GM18858 (cell line): Measurements from ENCODE around the gene GNAS.

Source experiments
- ATAC-seq: cut with Tn5 transposase; IDR thresholded peaks from one replicate; pipeline ENCODE4 v1.9.1; 2021; ENCODE audit not compliant: unreplicated experiment

GNAS gene

GRCh38 chr20:58851969-58852458 lies 502 bp upstream of the GNAS start:
- ATAC-seq, result no peak

DNA sequence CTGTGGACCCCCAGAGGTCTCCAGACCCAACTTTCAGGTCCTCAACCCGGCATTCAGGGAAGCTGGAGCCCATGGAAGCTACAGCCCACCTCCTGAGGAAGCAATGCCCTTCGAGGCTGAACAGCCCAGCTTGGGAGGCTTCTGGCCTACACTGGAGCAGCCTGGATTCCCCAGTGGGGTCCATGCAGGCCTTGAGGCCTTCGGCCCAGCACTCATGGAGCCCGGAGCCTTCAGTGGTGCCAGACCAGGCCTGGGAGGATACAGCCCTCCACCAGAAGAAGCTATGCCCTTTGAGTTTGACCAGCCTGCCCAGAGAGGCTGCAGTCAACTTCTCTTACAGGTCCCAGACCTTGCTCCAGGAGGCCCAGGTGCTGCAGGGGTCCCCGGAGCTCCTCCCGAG lies 950 bp downstream of the GNAS start:
- ATAC-seq, result no peak

DNA sequence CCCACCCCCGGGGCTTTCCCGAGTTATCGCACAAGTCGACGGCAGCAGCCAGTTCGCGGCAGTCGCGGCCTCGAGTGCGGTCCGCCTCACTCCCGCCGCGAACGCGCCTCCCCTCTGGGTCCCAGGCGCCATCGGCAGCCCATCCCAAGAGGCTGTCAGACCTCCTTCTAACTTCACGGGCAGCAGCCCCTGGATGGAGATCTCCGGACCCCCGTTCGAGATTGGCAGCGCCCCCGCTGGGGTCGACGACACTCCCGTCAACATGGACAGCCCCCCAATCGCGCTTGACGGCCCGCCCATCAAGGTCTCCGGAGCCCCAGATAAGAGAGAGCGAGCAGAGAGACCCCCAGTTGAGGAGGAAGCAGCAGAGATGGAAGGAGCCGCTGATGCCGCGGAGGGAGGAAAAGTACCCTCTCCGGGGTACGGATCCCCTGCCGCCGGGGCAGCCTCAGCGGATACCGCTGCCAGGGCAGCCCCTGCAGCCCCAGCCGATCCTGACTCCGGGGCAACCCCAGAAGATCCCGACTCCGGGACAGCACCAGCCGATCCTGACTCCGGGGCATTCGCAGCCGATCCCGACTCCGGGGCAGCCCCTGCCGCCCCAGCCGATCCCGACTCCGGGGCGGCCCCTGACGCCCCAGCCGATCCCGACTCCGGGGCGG lies 1.6 kb downstream of the GNAS start:
- no peak for ATAC-seq

DNA sequence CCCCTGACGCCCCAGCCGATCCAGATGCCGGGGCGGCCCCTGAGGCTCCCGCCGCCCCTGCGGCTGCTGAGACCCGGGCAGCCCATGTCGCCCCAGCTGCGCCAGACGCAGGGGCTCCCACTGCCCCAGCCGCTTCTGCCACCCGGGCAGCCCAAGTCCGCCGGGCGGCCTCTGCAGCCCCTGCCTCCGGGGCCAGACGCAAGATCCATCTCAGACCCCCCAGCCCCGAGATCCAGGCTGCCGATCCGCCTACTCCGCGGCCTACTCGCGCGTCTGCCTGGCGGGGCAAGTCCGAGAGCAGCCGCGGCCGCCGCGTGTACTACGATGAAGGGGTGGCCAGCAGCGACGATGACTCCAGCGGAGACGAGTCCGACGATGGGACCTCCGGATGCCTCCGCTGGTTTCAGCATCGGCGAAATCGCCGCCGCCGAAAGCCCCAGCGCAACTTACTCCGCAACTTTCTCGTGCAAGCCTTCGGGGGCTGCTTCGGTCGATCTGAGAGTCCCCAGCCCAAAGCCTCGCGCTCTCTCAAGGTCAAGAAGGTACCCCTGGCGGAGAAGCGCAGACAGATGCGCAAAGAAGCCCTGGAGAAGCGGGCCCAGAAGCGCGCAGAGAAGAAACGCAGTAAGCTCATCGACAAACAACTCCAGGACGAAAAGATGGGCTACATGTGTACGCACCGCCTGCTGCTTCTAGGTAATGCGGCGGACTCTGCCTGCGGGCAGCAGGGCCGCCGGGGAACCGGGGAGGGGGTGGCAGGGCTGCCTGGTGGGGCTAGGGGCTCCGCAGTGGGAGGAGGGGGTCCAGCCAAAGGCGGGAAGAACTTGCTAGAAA lies 2.3 kb downstream of the GNAS start:
- no peak for ATAC-seq

GRCh38 chr20:58855506-58856389 lies 3.2 kb downstream of the GNAS start:
- ATAC-seq, result no peak

DNA sequence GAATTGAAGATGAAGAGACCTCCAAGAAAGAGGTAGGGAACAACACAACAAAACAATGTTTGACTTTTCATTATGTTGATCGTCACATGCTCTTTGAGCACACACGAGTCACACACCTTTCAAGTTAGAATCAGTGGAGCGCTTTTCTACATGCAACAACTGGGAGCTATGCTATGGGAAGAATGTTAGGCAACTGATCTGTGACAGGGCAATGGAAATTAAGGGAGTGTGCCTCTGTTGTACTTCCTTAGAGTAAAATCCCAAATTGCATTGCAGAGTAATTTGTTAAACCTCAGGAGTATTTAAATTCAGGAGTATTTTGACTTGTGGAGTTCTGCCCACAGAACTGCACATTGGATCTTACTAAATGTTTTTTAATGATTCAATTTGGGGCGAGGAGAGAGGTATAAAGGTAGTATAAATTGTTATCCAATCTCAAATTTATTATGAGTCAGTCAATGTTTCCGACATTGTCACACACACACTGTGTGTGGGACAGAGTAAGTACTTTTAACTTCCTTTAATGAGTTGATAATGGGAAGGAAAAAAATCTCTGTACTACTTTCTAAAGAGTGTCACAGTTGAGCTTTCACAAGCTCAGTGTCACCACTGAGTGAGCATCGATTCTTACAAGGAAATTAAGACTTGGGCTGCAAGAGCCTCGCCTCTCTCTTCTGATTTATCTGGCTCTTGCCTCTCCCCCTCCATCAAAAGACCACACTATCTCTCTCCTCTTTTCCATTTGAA lies 10.7 kb downstream of the GNAS start:
- no peak for ATAC-seq

DNA sequence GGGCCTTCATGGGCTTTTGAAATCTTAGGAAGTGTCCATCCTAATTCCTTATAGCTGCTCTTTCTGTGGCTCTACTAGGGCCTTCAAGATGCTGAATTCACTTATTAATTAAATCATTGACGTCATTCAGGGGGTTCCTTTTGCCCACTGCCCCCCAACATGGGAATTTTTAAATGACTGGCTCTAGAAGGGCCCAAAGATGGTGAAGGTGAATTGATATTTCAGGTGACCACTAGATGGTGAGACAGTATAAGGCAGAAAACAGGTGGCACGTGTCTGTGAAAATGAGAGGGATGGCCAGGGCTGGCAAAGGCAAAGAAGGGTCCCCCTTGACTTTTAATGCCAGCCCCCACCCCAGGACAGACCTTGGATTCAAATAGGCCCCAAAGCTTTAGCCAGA lies 11.8 kb downstream of the GNAS start:
- ATAC-seq, result no peak

GRCh38 chr20:58865843-58866242 lies 13.3 kb downstream of the GNAS start:
- ATAC-seq, result no peak

DNA sequence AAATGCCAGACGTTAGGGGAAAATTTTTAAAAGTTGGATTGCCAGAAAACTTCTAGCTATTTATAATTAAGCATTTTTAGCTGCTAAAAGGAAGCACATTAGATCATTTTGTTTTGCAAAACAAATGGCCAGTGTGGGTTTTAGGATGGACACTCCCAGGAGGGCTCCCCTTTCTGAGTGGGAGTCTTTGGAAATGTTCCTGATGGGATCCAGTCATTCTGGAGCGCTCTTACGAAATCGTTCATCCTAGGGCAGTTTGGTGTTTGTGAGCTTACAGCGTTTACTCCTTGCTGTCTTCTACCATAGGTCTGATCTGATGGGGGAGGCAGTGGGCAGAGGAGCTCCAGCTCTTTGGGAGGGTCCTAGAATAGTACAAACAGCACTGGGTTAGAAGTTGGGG lies 14.7 kb downstream of the GNAS start:
- no peak for ATAC-seq

DNA sequence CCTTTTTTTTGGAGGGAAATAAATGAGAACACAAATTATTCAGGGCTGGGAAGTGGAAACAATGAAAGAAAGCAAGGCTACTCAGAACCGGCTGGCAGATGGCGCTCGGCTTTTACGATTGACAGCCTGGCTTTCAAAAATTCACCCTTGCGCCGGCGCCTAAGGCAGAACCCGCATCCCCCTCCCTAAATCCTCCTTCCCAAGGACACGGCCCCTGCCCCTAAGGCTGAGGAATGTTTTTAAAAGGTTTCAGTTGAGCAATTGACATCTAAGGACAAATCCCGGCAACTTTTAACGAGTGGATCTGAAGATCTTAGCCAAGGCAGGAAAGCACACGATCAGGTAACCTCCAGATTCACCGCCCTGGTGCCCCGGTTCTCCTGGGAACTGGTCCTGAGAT lies 16.3 kb downstream of the GNAS start:
- ATAC-seq, result no peak

DNA sequence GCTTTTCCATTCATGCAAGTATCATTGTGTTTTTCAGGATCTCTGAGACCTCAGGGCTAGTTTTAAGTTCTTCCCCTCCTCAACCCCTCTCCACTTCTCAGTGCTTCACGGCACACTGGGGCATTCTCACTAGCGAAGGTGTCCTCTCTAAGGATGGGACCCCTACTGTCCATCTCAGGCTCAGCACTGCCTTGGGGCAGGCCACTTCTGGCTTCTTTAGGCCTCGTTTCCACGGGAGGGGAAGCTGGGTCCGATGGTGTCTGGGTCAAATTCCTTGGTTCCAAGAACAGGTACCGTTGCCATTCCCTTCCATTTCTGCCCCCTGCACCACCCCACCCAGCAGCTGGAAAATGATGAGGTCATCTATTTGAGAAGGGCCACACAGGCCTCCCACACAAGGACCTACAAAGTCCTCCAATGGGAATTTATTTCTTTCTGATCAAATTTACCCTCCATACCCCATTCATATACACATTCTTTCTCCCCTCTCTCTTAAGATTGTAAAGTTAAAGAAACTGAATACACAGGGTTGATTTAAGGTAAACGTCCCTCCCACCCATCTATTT lies 17.2 kb downstream of the GNAS start:
- ATAC-seq, result no peak

DNA sequence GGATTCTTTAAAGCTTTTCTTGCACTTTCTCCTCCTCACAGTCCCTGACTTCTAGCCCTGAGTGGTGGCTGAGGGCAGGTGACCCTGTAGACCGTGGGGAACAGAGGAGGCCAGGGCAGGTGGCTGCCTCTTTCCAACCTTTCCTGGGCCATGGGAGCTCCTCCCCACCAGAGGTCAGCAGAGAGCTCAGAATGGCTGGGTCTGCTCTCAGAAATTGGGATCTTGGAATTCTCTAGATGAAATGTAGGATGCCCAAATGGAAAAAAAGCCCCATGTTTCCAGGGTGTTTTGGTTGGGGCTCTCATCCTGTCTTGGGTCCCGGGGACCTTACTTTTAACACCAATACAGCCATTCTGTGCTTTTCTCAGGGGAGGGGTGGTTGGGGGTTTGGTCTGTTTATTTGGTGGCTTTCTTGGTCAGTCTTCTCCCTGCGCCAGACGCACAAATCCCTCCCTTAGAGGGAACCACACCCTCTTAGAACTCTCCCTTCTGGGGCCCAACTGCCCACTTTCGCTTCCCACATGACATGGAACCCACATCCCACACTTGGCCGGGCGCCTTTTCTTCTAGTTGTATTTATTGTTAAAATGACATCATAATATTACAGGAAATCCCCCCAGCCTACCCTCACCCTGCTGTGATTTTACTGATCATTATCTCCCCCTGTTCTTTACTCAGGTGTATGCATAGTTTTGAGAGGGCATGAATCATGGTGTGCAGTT lies 17.9 kb downstream of the GNAS start:
- no peak for ATAC-seq

GRCh38 chr20:58871533-58872102 lies 19.1 kb downstream of the GNAS start:
- ATAC-seq, result no peak

- no peak for ATAC-seq
Measured at GRCh38 chr20:58874469-58874868, 22.0 kb downstream of the GNAS start.

GRCh38 chr20:58875111-58875510 lies 22.6 kb downstream of the GNAS start:
- ATAC-seq, result no peak

DNA sequence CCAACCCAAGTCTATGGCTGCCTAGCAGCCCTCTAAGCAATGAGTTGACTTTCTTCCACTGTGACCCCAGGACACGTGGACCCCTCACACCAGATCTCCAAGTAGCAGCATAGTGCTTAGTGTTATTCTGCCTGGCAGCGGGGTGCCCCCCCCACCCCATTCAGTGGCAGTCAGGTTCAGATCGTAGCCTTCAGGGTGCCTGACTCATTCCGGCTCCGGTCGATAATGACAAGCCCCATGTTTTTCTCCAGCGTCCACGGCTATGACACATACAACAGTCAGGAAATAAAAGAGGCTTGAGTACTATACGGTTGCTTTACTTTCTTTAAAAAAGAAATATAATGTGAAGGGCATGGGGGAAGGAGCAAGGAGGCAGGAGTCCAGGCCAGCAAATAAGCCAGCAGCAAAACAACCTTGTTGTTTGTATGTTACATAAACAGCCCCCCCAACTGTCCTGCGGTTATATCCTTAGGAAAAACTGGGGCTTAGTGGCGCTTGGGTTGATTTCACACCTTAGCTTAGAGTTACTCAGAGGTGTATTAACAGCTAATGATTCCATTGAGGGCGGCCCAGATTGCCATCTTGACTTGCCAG lies 23.1 kb downstream of the GNAS start:
- no peak for ATAC-seq

DNA sequence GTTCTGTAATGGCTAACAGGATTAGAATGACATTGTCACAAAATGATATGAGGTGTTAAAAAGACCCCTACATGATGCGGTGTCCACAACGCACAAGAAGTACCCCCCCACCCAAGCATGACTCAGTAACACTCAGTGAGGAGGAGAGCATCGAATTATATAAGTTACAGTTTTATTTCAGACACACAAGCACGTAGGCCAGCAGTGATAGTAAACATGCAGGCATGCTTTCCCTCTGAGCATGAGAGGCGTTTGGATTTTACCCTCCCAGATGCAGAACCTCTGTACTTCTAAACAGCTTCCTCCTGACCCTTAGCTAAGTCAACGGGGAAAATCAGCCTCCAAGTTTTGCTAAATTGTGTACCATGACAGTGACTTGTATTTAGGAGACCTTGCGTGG lies 23.9 kb downstream of the GNAS start:
- no peak for ATAC-seq

GRCh38 chr20:58877050-58877975 lies 24.8 kb downstream of the GNAS start:
- no peak for ATAC-seq
